NCI-H2107 (cell line): ENCODE data around the gene GPR143.

Experiments used
- DNase-seq: peaks from one replicate; lab custom pipeline; 2025; lab: John Stamatoyannopoulos, UW

The GPR143 gene

GRCh38 chrX:9768321-9768839 lies 2.7 kb upstream of the GPR143 start:
- DNase-seq: peak; percentile 15

- peak; percentile 74 for DNase-seq
Measured at GRCh38 chrX:9767375-9767774, 1.7 kb upstream of the GPR143 start.

GRCh38 chrX:9765072-9765736 lies 443 bp downstream of the GPR143 start:
- no peak for DNase-seq

GRCh38 chrX:9759337-9759736 lies 6.3 kb downstream of the GPR143 start:
- no peak for DNase-seq

GRCh38 chrX:9758021-9758638 lies 7.5 kb downstream of the GPR143 start:
- no peak for DNase-seq

- no peak for DNase-seq
Measured at GRCh38 chrX:9757366-9757765, 8.3 kb downstream of the GPR143 start.

GRCh38 chrX:9749146-9749692 lies 16.4 kb downstream of the GPR143 start:
- DNase-seq: no peak

- no peak for DNase-seq
Measured at GRCh38 chrX:9747644-9748043, 18.0 kb downstream of the GPR143 start.

GRCh38 chrX:9746148-9746888 lies 19.3 kb downstream of the GPR143 start:
- DNase-seq: no peak

- no peak for DNase-seq
Measured at GRCh38 chrX:9745417-9746115, 20.1 kb downstream of the GPR143 start.

- no peak for DNase-seq
Measured at GRCh38 chrX:9739130-9739529, 26.5 kb downstream of the GPR143 start.

- no peak for DNase-seq
Measured at GRCh38 chrX:9738151-9738550, 27.5 kb downstream of the GPR143 start.

- DNase-seq: no peak
Measured at GRCh38 chrX:9737363-9737762, 28.3 kb downstream of the GPR143 start.

GRCh38 chrX:9730752-9731151 lies 34.9 kb downstream of the GPR143 start:
- no peak for DNase-seq

GRCh38 chrX:9730078-9730477 lies 35.6 kb downstream of the GPR143 start:
- no peak for DNase-seq

- DNase-seq: no peak
Measured at GRCh38 chrX:9729171-9729885, 36.3 kb downstream of the GPR143 start.

GRCh38 chrX:9728261-9728660 lies 37.4 kb downstream of the GPR143 start:
- no peak for DNase-seq

- DNase-seq: no peak
Measured at GRCh38 chrX:9724711-9725110, 40.9 kb downstream of the GPR143 start.

- no peak for DNase-seq
Measured at GRCh38 chrX:9717376-9717775, 48.3 kb downstream of the GPR143 start.

- no peak for DNase-seq
Measured at GRCh38 chrX:9710332-9710731, 55.3 kb downstream of the GPR143 start.

- peak; percentile 59 for DNase-seq
Measured at GRCh38 chrX:9708923-9709553, 56.6 kb downstream of the GPR143 start.
